HG03520 (cell line): ENCODE measurements around the gene ATAD3B.
"Not testable (repeated sequence)": the region's sequence is repeated elsewhere in the genome, so short reads cannot be mapped to it uniquely, and the experiment has no call there.

Experiments used
- ATAC-seq: cut with Tn5 transposase; IDR thresholded peaks from one replicate; pipeline ENCODE4 v1.9.1; 2021; ENCODE audit warnings: mild to moderate bottlenecking, moderate library complexity; ENCODE audit not compliant: unreplicated experiment

ATAD3B gene

GRCh38 chr1:1529936-1530335, 58.4 kb downstream of the ATAD3B start:
- no peak for ATAC-seq

GRCh38 chr1:1531947-1532346, 60.4 kb downstream of the ATAD3B start:
- no peak for ATAC-seq

- not testable (repeated sequence) for ATAC-seq
Measured at GRCh38 chr1:1533176-1533893, 61.8 kb downstream of the ATAD3B start.

- not testable (repeated sequence) for ATAC-seq
Measured at GRCh38 chr1:1533894-1534291, 62.3 kb downstream of the ATAD3B start.

- ATAC-seq, result no peak
Measured at GRCh38 chr1:1534401-1535154, 63.0 kb downstream of the ATAD3B start.

GRCh38 chr1:1535201-1536018, 63.8 kb downstream of the ATAD3B start:
- ATAC-seq, result no peak

- no peak for ATAC-seq
Measured at GRCh38 chr1:1536019-1536937, 64.7 kb downstream of the ATAD3B start.

- ATAC-seq, result no peak
Measured at GRCh38 chr1:1536938-1537546, 65.5 kb downstream of the ATAD3B start.

- no peak for ATAC-seq
Measured at GRCh38 chr1:1537626-1538250, 66.2 kb downstream of the ATAD3B start.

GRCh38 chr1:1538334-1538733, 66.8 kb downstream of the ATAD3B start:
- ATAC-seq, result no peak

GRCh38 chr1:1538989-1539309, 67.4 kb downstream of the ATAD3B start:
- ATAC-seq, result no peak

GRCh38 chr1:1539310-1540089, 67.9 kb downstream of the ATAD3B start:
- ATAC-seq, result no peak

- ATAC-seq, result no peak
Measured at GRCh38 chr1:1540090-1540817, 68.7 kb downstream of the ATAD3B start, which contains the start of gene TMEM240. Gene TMEM240 (minus strand): TSS chr1:1540624. CDS start chr1:1540346, 278 bp downstream.

- ATAC-seq, result no peak
Measured at GRCh38 chr1:1540818-1541628, 69.5 kb downstream of the ATAD3B start.

GRCh38 chr1:1541956-1542765, 70.6 kb downstream of the ATAD3B start:
- no peak for ATAC-seq
